GM12801 (cell line): ENCODE data around the gene RRP12.

Source experiments
- TF ChIP-seq, protein P1 (sequence below): IDR thresholded peaks from one replicate; pipeline ENCODE4 v1.5.1; 2011; ENCODE audit warnings: control low read depth; ENCODE audit not compliant: insufficient read length; ENCODE audit errors: extremely low read depth

Gene RRP12

DNA sequence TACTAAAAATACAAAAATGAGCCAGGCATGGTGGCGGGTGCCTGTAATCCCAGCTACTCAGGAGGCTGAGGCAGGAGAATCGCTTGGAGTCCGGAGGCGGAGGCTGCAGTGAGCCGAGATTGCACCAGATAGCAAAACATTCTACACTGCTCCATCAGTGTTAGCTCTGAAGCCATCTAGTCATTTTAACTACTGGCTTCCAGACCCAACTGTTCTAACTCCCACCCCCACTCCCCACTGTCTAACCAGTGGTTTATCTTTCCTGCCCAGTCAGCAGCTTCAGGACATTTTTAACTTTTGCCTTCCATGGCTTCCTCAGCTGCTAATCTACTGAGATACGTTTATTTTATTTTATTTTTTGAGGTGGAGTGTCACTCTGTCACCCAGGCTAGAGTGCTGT is 88.2 kb downstream of the RRP12 start:
- TF ChIP-seq, protein P1, sequence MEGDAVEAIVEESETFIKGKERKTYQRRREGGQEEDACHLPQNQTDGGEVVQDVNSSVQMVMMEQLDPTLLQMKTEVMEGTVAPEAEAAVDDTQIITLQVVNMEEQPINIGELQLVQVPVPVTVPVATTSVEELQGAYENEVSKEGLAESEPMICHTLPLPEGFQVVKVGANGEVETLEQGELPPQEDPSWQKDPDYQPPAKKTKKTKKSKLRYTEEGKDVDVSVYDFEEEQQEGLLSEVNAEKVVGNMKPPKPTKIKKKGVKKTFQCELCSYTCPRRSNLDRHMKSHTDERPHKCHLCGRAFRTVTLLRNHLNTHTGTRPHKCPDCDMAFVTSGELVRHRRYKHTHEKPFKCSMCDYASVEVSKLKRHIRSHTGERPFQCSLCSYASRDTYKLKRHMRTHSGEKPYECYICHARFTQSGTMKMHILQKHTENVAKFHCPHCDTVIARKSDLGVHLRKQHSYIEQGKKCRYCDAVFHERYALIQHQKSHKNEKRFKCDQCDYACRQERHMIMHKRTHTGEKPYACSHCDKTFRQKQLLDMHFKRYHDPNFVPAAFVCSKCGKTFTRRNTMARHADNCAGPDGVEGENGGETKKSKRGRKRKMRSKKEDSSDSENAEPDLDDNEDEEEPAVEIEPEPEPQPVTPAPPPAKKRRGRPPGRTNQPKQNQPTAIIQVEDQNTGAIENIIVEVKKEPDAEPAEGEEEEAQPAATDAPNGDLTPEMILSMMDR: no peak

DNA sequence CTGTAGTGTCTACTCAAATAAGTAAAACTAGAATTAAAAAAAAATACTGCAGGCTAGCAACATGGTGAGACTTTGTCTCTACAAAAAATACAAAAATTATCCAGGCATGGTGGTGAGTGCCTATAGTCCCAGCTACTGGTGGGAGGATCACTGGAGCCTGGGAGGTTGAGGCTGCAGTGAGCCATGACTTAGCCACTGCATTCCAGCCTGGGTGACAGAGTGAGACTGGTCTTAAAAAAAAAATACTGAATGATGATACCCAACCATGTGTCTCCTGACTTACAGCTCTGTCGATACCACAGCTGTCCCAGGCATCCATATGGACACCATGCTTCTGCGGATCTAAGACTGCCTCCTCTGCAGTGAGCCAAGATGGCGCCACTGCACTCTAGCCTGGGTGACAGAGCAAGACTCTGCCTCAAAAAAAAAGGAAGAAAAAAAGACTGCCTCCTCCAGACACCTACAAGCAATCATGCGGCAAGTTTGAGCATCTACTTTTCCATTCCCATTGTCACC is 90.0 kb downstream of the RRP12 start:
- TF ChIP-seq, protein P1: no peak

DNA sequence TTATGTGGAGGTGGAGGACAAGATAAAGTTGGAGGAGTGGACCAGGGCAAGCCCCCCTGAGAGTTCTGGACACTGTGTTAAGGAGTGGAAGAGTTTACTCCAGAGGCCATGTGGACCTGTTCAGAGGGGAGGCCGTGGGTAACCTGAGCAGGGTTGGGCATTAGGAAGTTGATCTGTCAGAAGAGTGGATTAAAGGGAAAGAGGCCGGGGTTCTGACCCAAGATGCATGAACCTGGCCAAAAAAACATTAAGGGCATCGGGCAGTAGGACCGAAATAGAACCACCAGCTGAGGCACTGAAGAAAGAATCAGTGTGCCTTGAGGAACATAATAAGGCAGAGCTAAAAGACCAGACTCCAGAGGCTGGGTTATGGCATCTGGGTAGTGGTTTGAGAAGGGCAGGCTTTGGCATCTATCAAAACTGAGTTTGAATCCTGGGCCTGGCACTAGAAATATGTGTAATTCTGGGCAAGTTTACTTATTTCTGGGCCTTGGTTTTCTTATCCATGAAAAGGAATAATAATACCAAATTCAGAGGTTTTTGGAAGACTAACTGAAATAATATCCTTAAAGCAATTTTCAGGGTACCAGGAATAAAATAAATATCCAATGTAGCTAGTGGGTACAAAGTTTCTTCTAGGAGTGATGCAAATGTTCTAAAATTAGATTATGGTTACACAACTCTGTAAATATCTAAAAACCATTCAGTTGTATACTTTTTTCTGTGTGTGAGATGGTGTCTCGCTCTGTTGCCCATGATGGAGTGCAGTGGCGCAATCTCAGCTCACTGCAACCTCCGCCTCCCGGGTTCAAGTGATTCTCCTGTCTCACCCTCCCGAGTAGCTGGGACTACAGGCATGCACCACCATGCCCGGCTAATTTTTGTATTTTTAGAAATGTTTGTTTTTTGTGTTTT is 93.0 kb downstream of the RRP12 start:
- TF ChIP-seq, protein P1: no peak

DNA sequence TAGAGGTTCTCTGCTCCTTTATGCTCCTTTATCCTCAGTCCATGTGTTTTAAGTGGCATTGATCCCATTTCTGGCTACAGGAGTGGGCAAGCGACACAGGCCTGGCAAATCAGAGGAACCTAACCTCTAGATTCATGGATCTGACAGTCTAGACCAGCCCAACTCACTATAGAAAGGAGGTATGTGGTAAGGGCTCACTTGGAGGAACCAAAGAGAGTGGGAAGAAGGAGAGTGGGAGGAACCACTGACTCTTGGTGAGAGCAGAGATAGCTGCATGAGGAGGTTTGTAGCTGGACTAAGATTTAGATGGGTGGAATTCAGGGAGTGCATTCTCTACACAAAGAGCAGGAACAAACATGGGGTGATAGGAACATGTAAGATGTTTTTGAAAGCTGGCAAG is 93.7 kb downstream of the RRP12 start:
- TF ChIP-seq, protein P1: no peak
